ENCODE results near the gene B3GAT3. TPM values are rescaled to one million over a fixed set of nuclear protein-coding genes. Genes with fewer than 3 reads are reported as not detected.

B3GAT3 gene
- total and polyA plus RNA-seq, 2 donors (not counting 3 experiments of a cell fraction or from before 2014, with no cell fraction given) = 31.6 to 37.2 TPM

DNA sequence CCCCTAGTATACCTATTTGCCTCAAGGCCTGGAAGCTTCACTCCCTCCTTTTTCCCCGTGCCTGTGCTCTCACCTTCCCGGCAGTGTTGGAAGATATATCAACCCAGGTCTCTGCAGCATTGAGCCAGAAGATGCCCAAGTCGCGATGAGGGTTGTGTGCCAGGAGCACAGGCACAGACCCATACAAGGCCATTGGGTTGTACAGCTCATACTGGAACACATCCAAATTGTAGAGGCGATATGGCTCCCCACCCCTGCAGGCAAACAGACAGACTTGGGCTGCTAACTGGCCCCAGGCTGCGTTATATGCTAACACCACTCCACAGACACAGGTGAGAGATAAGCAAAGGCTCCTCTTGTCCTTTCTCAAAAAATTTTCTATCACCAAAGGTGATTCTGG is 10.7 kb upstream of the B3GAT3 start:
- Histone ChIP-seq H3K9ac (replicated peaks; ENCODE audit: extremely low read depth, insufficient read depth, low read length) (no peak overlapping the region), H3K4me3 (replicated peaks in 1 of 3; ENCODE audit: insufficient read depth in 1 of 3, low read depth in 1 of 3, low read length in 3 of 3) (no peak overlapping the region), H3K79me2 (ENCODE audit: control insufficient read depth, insufficient read depth, low read length) (no peaks in the 10 kb centered on the region), H3K27ac (ENCODE audit: insufficient read depth, low read depth, low read length) (no peak overlapping the region), H3K9me1 (replicated peaks; ENCODE audit: control insufficient read depth, extremely low read depth, insufficient read depth, low read length) (no peaks in the 10 kb centered on the region), H3K27me3 (ENCODE audit: control insufficient read depth in 2 of 2, insufficient read depth in 2 of 2, low read length in 2 of 2) (no peaks in the 10 kb centered on the region), H4K20me1 (replicated peaks; ENCODE audit: control insufficient read depth, extremely low read depth, insufficient read depth, low read length) (no peaks in the 10 kb centered on the region), H3K36me3 (ENCODE audit: control insufficient read depth in 2 of 2, extremely low read depth in 1 of 2, insufficient read depth in 2 of 2, low read length in 2 of 2) (peaks cover 40 to 59% of the 10 kb centered on the region in 2 experiments), H2AFZ (ENCODE audit: low read depth, low read length) (no peak overlapping the region), H3K9me3 (replicated peaks; ENCODE audit: control insufficient read depth, insufficient read depth, low read length) (no peaks in the 10 kb centered on the region), H3K4me2 (ENCODE audit: insufficient read depth, low read length) (no peak overlapping the region), H3K4me1 (ENCODE audit: control insufficient read depth, extremely low read depth, insufficient read depth, low read length) (no peaks in the 10 kb centered on the region)
- dilution Hi-C loops (cut with MboI; ENCODE audit: extremely low pct_ligation_motif_present, low sequenced_read_pairs) = no loop called here
- intact Hi-C loops (cut with micrococcal nuclease) = no loop called here
- TF ChIP-seq, protein P1, sequence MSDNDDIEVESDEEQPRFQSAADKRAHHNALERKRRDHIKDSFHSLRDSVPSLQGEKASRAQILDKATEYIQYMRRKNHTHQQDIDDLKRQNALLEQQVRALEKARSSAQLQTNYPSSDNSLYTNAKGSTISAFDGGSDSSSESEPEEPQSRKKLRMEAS (IDR thresholded peaks at IDR 0.05; ENCODE audit: insufficient read depth, insufficient read length) = no peak
- TF ChIP-seq, protein P2, sequence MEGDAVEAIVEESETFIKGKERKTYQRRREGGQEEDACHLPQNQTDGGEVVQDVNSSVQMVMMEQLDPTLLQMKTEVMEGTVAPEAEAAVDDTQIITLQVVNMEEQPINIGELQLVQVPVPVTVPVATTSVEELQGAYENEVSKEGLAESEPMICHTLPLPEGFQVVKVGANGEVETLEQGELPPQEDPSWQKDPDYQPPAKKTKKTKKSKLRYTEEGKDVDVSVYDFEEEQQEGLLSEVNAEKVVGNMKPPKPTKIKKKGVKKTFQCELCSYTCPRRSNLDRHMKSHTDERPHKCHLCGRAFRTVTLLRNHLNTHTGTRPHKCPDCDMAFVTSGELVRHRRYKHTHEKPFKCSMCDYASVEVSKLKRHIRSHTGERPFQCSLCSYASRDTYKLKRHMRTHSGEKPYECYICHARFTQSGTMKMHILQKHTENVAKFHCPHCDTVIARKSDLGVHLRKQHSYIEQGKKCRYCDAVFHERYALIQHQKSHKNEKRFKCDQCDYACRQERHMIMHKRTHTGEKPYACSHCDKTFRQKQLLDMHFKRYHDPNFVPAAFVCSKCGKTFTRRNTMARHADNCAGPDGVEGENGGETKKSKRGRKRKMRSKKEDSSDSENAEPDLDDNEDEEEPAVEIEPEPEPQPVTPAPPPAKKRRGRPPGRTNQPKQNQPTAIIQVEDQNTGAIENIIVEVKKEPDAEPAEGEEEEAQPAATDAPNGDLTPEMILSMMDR (IDR thresholded peaks at IDR 0.05; ENCODE audit: extremely low read depth in 1 of 2, insufficient read depth in 1 of 2, low read depth in 1 of 2, low read length in 2 of 2) = no peak
- TF ChIP-seq FOS (IDR thresholded peaks at IDR 0.05; ENCODE audit: borderline replicate concordance, insufficient read depth, low read length) = no peak
- TF ChIP-seq GATA2 (IDR thresholded peaks at IDR 0.05; ENCODE audit: insufficient read depth, insufficient read length, low read depth, low read length) = no peak
- TF ChIP-seq POLR2AphosphoS5 (IDR thresholded peaks at IDR 0.05; ENCODE audit: insufficient read depth, low read depth, low read length) = no peak
- no peak for TF ChIP-seq MYC (IDR thresholded peaks at IDR 0.05; ENCODE audit: low read depth, low read length)
- TF ChIP-seq JUN (IDR thresholded peaks at IDR 0.05; ENCODE audit: borderline replicate concordance, insufficient read depth, insufficient read length, low read depth) = no peak
- TF ChIP-seq EZH2 (IDR thresholded peaks at IDR 0.05; ENCODE audit: borderline replicate concordance, low read depth, low read length, severe bottlenecking) = no peak
- POLR2A ChIA-PET = no interaction called here
- FAIRE-seq (no peak), DNase-seq (ENCODE audit: low read depth, low spot score) (no peak)
- CTCF ChIA-PET = no interaction called here
- BruUV-seq (replicated peaks) = TSS peak; percentile 1

Measured in endothelial cell of umbilical vein (primary cell).